SK-N-SH (cell line): ENCODE data around the gene PLAAT1.

ENCODE experiments used
- CHD2 ChIP-seq: fragments of 150-350 bp; IDR thresholded peaks from 2 replicates; pipeline ENCODE4 v1.6.1; 2018; ENCODE audit warnings: low read length; ENCODE audit not compliant: partially characterized antibody
- NFIC ChIP-seq: IDR thresholded peaks from 2 replicates; pipeline ENCODE4 v1.4.0; 2012; ENCODE audit warnings: borderline replicate concordance
- POLR2AphosphoS5 ChIP-seq: IDR thresholded peaks from 2 replicates; pipeline ENCODE4 v1.6.1; 2012; ENCODE audit warnings: low read depth, low read length
- RFX5 ChIP-seq: IDR thresholded peaks from 2 replicates; pipeline ENCODE4 v1.6.1; 2012; ENCODE audit warnings: mild to moderate bottlenecking, improper control_type of control experiment, low read length
- RXRA ChIP-seq: IDR thresholded peaks from 2 replicates; pipeline ENCODE4 v1.4.0; 2012; ENCODE audit warnings: low read depth, mild to moderate bottlenecking, borderline replicate concordance
- SIN3A ChIP-seq: IDR thresholded peaks from 2 replicates; pipeline ENCODE4 v1.6.1; 2012; ENCODE audit warnings: low read depth, mild to moderate bottlenecking, low read length, moderate library complexity, borderline replicate concordance
- SMC3 ChIP-seq: IDR thresholded peaks from 2 replicates; pipeline ENCODE4 v1.6.1; 2012; ENCODE audit warnings: low read depth, low read length, improper control_type of control experiment
- TAF1 ChIP-seq: IDR thresholded peaks from 2 replicates; pipeline ENCODE4 v1.6.1; 2012; ENCODE audit warnings: low read depth, mild to moderate bottlenecking, low read length, moderate library complexity, borderline replicate concordance
- TF ChIP-seq, protein P1 (sequence below): IDR thresholded peaks from 2 replicates; pipeline ENCODE4 v1.4.0; 2012; ENCODE audit warnings: low read depth
- TF ChIP-seq, protein P2 (sequence below): IDR thresholded peaks from 2 replicates; pipeline ENCODE4 v1.4.0; 2012; ENCODE audit warnings: low read depth, borderline replicate concordance
- TF ChIP-seq, protein P3 (sequence below): fragments of 150-350 bp; IDR thresholded peaks from 2 replicates; pipeline ENCODE4 v1.6.1; 2017; ENCODE audit warnings: antibody characterized with exemption, low read length, low read depth, borderline replicate concordance
- TF ChIP-seq, protein P4 (sequence below): fragments of 200-600 bp; sonication (generic); IDR thresholded peaks from 2 replicates; pipeline ENCODE4 v1.6.1; 2017; ENCODE audit warnings: antibody characterized with exemption, mild to moderate bottlenecking, moderate library complexity
- TF ChIP-seq, protein P5 (sequence below): IDR thresholded peaks from 2 replicates; pipeline ENCODE4 v1.6.1; 2012; ENCODE audit warnings: mild to moderate bottlenecking, low read depth, low read length, moderate library complexity
- TF ChIP-seq, protein P6 (sequence below): fragments of 150-350 bp; IDR thresholded peaks from 2 replicates; pipeline ENCODE4 v1.6.1; 2016; ENCODE audit warnings: mild to moderate bottlenecking, low read depth, low read length

DNA sequence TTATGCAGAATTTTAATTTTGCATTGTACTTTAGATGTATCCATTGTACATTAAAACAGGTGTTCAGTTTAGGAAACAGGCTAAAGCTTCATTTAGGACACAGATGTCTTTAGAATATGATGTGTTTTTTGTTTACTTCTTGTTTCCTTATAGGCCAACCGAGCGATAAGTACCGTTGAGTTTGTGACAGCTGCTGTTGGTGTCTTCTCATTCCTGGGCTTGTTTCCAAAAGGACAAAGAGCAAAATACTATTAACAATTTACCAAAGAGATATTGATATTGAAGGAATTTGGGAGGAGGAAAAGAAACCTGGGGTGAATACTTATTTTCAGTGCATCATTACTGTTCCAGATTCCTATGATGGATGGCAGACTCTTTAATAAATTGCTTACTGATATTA is 29.4 kb downstream of the PLAAT1 start:
- TF ChIP-seq, protein P1, sequence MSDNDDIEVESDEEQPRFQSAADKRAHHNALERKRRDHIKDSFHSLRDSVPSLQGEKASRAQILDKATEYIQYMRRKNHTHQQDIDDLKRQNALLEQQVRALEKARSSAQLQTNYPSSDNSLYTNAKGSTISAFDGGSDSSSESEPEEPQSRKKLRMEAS, result no peak
- TF ChIP-seq POLR2AphosphoS5, result no peak
- TF ChIP-seq, protein P2, sequence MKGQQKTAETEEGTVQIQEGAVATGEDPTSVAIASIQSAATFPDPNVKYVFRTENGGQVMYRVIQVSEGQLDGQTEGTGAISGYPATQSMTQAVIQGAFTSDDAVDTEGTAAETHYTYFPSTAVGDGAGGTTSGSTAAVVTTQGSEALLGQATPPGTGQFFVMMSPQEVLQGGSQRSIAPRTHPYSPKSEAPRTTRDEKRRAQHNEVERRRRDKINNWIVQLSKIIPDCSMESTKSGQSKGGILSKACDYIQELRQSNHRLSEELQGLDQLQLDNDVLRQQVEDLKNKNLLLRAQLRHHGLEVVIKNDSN, result no peak
- TF ChIP-seq TAF1, result no peak
- TF ChIP-seq, protein P3, sequence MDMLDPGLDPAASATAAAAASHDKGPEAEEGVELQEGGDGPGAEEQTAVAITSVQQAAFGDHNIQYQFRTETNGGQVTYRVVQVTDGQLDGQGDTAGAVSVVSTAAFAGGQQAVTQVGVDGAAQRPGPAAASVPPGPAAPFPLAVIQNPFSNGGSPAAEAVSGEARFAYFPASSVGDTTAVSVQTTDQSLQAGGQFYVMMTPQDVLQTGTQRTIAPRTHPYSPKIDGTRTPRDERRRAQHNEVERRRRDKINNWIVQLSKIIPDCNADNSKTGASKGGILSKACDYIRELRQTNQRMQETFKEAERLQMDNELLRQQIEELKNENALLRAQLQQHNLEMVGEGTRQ, result no peak
- no peak for TF ChIP-seq RFX5
- TF ChIP-seq SMC3, result no peak
- TF ChIP-seq, protein P4, sequence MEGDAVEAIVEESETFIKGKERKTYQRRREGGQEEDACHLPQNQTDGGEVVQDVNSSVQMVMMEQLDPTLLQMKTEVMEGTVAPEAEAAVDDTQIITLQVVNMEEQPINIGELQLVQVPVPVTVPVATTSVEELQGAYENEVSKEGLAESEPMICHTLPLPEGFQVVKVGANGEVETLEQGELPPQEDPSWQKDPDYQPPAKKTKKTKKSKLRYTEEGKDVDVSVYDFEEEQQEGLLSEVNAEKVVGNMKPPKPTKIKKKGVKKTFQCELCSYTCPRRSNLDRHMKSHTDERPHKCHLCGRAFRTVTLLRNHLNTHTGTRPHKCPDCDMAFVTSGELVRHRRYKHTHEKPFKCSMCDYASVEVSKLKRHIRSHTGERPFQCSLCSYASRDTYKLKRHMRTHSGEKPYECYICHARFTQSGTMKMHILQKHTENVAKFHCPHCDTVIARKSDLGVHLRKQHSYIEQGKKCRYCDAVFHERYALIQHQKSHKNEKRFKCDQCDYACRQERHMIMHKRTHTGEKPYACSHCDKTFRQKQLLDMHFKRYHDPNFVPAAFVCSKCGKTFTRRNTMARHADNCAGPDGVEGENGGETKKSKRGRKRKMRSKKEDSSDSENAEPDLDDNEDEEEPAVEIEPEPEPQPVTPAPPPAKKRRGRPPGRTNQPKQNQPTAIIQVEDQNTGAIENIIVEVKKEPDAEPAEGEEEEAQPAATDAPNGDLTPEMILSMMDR, result no peak
- TF ChIP-seq, protein P5, sequence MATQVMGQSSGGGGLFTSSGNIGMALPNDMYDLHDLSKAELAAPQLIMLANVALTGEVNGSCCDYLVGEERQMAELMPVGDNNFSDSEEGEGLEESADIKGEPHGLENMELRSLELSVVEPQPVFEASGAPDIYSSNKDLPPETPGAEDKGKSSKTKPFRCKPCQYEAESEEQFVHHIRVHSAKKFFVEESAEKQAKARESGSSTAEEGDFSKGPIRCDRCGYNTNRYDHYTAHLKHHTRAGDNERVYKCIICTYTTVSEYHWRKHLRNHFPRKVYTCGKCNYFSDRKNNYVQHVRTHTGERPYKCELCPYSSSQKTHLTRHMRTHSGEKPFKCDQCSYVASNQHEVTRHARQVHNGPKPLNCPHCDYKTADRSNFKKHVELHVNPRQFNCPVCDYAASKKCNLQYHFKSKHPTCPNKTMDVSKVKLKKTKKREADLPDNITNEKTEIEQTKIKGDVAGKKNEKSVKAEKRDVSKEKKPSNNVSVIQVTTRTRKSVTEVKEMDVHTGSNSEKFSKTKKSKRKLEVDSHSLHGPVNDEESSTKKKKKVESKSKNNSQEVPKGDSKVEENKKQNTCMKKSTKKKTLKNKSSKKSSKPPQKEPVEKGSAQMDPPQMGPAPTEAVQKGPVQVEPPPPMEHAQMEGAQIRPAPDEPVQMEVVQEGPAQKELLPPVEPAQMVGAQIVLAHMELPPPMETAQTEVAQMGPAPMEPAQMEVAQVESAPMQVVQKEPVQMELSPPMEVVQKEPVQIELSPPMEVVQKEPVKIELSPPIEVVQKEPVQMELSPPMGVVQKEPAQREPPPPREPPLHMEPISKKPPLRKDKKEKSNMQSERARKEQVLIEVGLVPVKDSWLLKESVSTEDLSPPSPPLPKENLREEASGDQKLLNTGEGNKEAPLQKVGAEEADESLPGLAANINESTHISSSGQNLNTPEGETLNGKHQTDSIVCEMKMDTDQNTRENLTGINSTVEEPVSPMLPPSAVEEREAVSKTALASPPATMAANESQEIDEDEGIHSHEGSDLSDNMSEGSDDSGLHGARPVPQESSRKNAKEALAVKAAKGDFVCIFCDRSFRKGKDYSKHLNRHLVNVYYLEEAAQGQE, result no peak
- TF ChIP-seq CHD2, result no peak
- TF ChIP-seq NFIC, result no peak
- TF ChIP-seq RXRA, result no peak
- no peak for TF ChIP-seq SIN3A
- TF ChIP-seq, protein P6, sequence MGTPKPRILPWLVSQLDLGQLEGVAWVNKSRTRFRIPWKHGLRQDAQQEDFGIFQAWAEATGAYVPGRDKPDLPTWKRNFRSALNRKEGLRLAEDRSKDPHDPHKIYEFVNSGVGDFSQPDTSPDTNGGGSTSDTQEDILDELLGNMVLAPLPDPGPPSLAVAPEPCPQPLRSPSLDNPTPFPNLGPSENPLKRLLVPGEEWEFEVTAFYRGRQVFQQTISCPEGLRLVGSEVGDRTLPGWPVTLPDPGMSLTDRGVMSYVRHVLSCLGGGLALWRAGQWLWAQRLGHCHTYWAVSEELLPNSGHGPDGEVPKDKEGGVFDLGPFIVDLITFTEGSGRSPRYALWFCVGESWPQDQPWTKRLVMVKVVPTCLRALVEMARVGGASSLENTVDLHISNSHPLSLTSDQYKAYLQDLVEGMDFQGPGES, result no peak
